H1 (cell line): ENCODE measurements around the gene SLC8B1.

ENCODE experiments used
- EP300 ChIP-seq, 2 experiments: IDR thresholded peaks; 1 replicate in 1 of 2; 2 replicates in 1 of 2; pipeline ENCODE4 v1.6.1; 2011 to 2012; ENCODE audit warnings: low read depth in 2 of 2, low read length in 2 of 2, mild to moderate bottlenecking in 2 of 2, borderline replicate concordance in 1 of 2, inconsistent platforms in 1 of 2, moderate library complexity in 1 of 2
- KDM5A ChIP-seq: fragments of 200-600 bp; IDR thresholded peaks from 2 replicates; pipeline ENCODE4 v1.7.1; 2012; ENCODE audit warnings: mild to moderate bottlenecking, low read length, inconsistent platforms, mixed read lengths
- TF ChIP-seq, protein P1 (sequence below), 3 experiments: IDR thresholded peaks; 1 replicate in 2 of 3; 2 replicates in 1 of 3; pipeline versions ENCODE4 v1.5.1 to v1.6.1; 2011; ENCODE audit warnings: low read length in 3 of 3, mild to moderate bottlenecking in 3 of 3, inconsistent platforms in 2 of 3, low read depth in 1 of 3, moderate library complexity in 1 of 3; ENCODE audit not compliant: insufficient read depth in 1 of 3; ENCODE audit errors: control extremely low read depth in 1 of 3

- TF ChIP-seq, protein P1, sequence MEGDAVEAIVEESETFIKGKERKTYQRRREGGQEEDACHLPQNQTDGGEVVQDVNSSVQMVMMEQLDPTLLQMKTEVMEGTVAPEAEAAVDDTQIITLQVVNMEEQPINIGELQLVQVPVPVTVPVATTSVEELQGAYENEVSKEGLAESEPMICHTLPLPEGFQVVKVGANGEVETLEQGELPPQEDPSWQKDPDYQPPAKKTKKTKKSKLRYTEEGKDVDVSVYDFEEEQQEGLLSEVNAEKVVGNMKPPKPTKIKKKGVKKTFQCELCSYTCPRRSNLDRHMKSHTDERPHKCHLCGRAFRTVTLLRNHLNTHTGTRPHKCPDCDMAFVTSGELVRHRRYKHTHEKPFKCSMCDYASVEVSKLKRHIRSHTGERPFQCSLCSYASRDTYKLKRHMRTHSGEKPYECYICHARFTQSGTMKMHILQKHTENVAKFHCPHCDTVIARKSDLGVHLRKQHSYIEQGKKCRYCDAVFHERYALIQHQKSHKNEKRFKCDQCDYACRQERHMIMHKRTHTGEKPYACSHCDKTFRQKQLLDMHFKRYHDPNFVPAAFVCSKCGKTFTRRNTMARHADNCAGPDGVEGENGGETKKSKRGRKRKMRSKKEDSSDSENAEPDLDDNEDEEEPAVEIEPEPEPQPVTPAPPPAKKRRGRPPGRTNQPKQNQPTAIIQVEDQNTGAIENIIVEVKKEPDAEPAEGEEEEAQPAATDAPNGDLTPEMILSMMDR (IDR thresholded peaks at IDR 0.05; ENCODE audit: control extremely low read depth in 1 of 3, insufficient read depth in 1 of 3, low read depth in 1 of 3, low read length in 3 of 3), result no peak
- TF ChIP-seq EP300 (IDR thresholded peaks at IDR 0.05; ENCODE audit: borderline replicate concordance in 1 of 2, low read depth in 2 of 2, low read length in 2 of 2) (no peak), KDM5A (no peak)
Measured at GRCh38 chr12:113287899-113288282, 47.0 kb downstream of the SLC8B1 start.
